IMR-90 (cell line): ENCODE measurements around the gene PPP6R3. TPM values are rescaled to one million over a fixed set of nuclear protein-coding genes. Genes with fewer than 3 reads are reported as not detected.

Source experiments
- ATAC-seq: fragments of 200-7000 bp; cut with Tn5 transposase; 2 replicates; pipeline ENCODE4 v1.9.1; 2020; ENCODE audit warnings: low read depth, mild to moderate bottlenecking, moderate library complexity
- BruUV-seq: library from RNA; stranded (reverse); fragments of 400-500 nt; replicated peaks from 2 replicates; lab custom pipeline; 2021; lab: Mats Ljungman, UMichigan
- CTCF ChIA-PET: fragments of 300-600 bp; formaldehyde crosslinking; extraction: SDS; loops from one replicate; lab custom pipeline; 2021; ENCODE audit warnings: antibody characterized with exemption; lab: Yijun Ruan, JAX
- POLR2A ChIA-PET: fragments of 300-600 bp; sonication (Branson Sonifier 250); formaldehyde crosslinking; loops from one replicate; lab custom pipeline; 2022; ENCODE audit warnings: antibody characterized with exemption; ENCODE audit not compliant: unreplicated experiment; lab: Charles Lee
- DNase-seq: peaks from one replicate; pipeline ENCODE4 v3.0.0; 2013
- H2AFZ ChIP-seq: replicated peaks from 2 replicates; pipeline ENCODE3; 2013; ENCODE audit warnings: low read length, mild to moderate bottlenecking; ENCODE audit not compliant: poor library complexity
- H2AK5ac ChIP-seq: 2 replicates; pipeline ENCODE4 v1.6.1; 2013; ENCODE audit warnings: low read depth, low read length, inconsistent platforms
- H2AK9ac ChIP-seq: replicated peaks from 2 replicates; pipeline ENCODE3; 2013; ENCODE audit warnings: mild to moderate bottlenecking, low read depth, low read length, moderate library complexity; ENCODE audit not compliant: poor library complexity
- H2BK120ac ChIP-seq: 2 replicates; pipeline ENCODE4 v1.6.1; 2013; ENCODE audit warnings: low read depth, low read length, inconsistent platforms
- H2BK15ac ChIP-seq: 3 replicates; pipeline ENCODE4 v1.6.1; 2013; ENCODE audit warnings: low read depth, low read length, inconsistent platforms
- H2BK20ac ChIP-seq: 2 replicates; pipeline ENCODE4 v1.6.1; 2013; ENCODE audit warnings: low read depth, mild to moderate bottlenecking, inconsistent platforms, low read length, moderate library complexity
- H2BK5ac ChIP-seq: 2 replicates; pipeline ENCODE4 v1.6.1; 2013; ENCODE audit warnings: mild to moderate bottlenecking, low read depth, low read length, inconsistent platforms; ENCODE audit not compliant: poor library complexity, severe bottlenecking
- H3K14ac ChIP-seq: replicated peaks from 2 replicates; pipeline ENCODE4 v1.6.1; 2013; ENCODE audit warnings: low read depth, low read length, inconsistent platforms
- H3K18ac ChIP-seq: 2 replicates; pipeline ENCODE4 v1.6.1; 2013; ENCODE audit warnings: low read depth, low read length, control low read depth
- H3K23ac ChIP-seq: 2 replicates; pipeline ENCODE4 v1.6.1; 2013; ENCODE audit warnings: low read depth, low read length, inconsistent platforms
- H3K27ac ChIP-seq: 2 replicates; pipeline ENCODE4 v1.5.1; 2013; ENCODE audit warnings: mild to moderate bottlenecking, control low read depth, low read length; ENCODE audit not compliant: insufficient read depth
- H3K27me3 ChIP-seq: 2 replicates; pipeline ENCODE4 v1.6.1; 2013; ENCODE audit warnings: low read length; ENCODE audit not compliant: control insufficient read depth, insufficient read depth
- H3K36me3 ChIP-seq: 2 replicates; pipeline ENCODE4 v1.6.1; 2013; ENCODE audit warnings: low read length, mixed read lengths; ENCODE audit not compliant: control insufficient read depth, insufficient read depth
- H3K4ac ChIP-seq: 2 replicates; pipeline ENCODE4 v1.6.1; 2013; ENCODE audit warnings: low read depth, low read length, inconsistent platforms
- H3K4me1 ChIP-seq: 2 replicates; pipeline ENCODE4 v1.6.1; 2013; ENCODE audit warnings: low read length, mixed read lengths; ENCODE audit not compliant: control insufficient read depth, insufficient read depth
- H3K4me2 ChIP-seq: 2 replicates; pipeline ENCODE4 v1.6.1; 2013; ENCODE audit warnings: low read depth, mild to moderate bottlenecking, control low read depth, low read length, moderate library complexity
- H3K4me3 ChIP-seq: 2 replicates; pipeline ENCODE4 v1.5.1; 2013; ENCODE audit warnings: low read depth, mild to moderate bottlenecking, control low read depth, low read length, moderate library complexity; ENCODE audit not compliant: insufficient read depth
- H3K56ac ChIP-seq: 2 replicates; pipeline ENCODE4 v1.6.1; 2013; ENCODE audit warnings: low read length, inconsistent platforms; ENCODE audit not compliant: insufficient read depth; ENCODE audit errors: extremely low read depth
- H3K79me1 ChIP-seq, 2 experiments: 2 replicates each; pipeline ENCODE4 v1.6.1; 2013; ENCODE audit warnings: low read length in 2 of 2, inconsistent platforms in 1 of 2, low read depth in 1 of 2
- H3K9ac ChIP-seq: 2 replicates; pipeline ENCODE4 v1.6.1; 2013; ENCODE audit warnings: low read depth, low read length, control low read depth
- H3K9me1 ChIP-seq: 2 replicates; pipeline ENCODE4 v1.6.1; 2013; ENCODE audit warnings: low read length, inconsistent platforms; ENCODE audit not compliant: insufficient read depth
- H3K9me3 ChIP-seq: 2 replicates; pipeline ENCODE4 v1.6.1; 2013; ENCODE audit warnings: low read length; ENCODE audit not compliant: control insufficient read depth, insufficient read depth
- H4K20me1 ChIP-seq: 2 replicates; pipeline ENCODE4 v1.6.1; 2013; ENCODE audit warnings: low read length, inconsistent platforms; ENCODE audit not compliant: insufficient read depth
- H4K5ac ChIP-seq: 2 replicates; pipeline ENCODE4 v1.6.1; 2013; ENCODE audit warnings: mild to moderate bottlenecking, low read depth, low read length, control low read depth
- H4K8ac ChIP-seq, 2 experiments: 2 replicates each; pipeline ENCODE4 v1.6.1; 2013; ENCODE audit warnings: low read depth in 2 of 2, low read length in 2 of 2, control low read depth in 1 of 2, inconsistent platforms in 1 of 2
- H4K91ac ChIP-seq: 2 replicates; pipeline ENCODE4 v1.6.1; 2013; ENCODE audit warnings: low read depth, low read length, inconsistent platforms; ENCODE audit not compliant: insufficient read depth
- FOS ChIP-seq: fragments of 150-350 bp; IDR thresholded peaks from 2 replicates; pipeline ENCODE4 v1.6.1; 2016; ENCODE audit warnings: low read depth, low read length
- NFE2L2 ChIP-seq: fragments of 150-350 bp; IDR thresholded peaks from 2 replicates; pipeline ENCODE4 v1.6.1; 2016; ENCODE audit warnings: low read depth, mild to moderate bottlenecking, low read length
- RAD21 ChIP-seq: IDR thresholded peaks from 2 replicates; pipeline ENCODE4 v1.6.1; 2012; ENCODE audit warnings: low read length, improper control_type of control experiment
- SMC3 ChIP-seq: fragments of 150-350 bp; IDR thresholded peaks from 2 replicates; pipeline ENCODE4 v1.6.1; 2016; ENCODE audit warnings: low read depth, mild to moderate bottlenecking, antibody characterized with exemption, low read length, moderate library complexity
- WGBS, 2 experiments: methylation state at CpG; one replicate each; pipeline versions ENCODE4 v1.1.5 to v1.1.7; 2013; ENCODE audit warnings: missing lambda C conversion rate in 2 of 2; ENCODE audit not compliant: insufficient read length in 1 of 2; ENCODE audit errors: extremely low coverage in 2 of 2; 5-methylcytosine and 5-hydroxymethylcytosine counted together
- dilution Hi-C: fragments of 300-500 bp; cut with HindIII; formaldehyde crosslinking; loops from one replicate; pipeline ENCODE4 v1.14.3; 2018; ENCODE audit warnings: low sequenced_read_pairs; ENCODE audit not compliant: unreplicated experiment
- in situ Hi-C: fragments of 300-500 bp; cut with MboI; formaldehyde crosslinking; loops from 3 replicates; pipeline ENCODE4 v1.14.3; 2019; ENCODE audit warnings: low sequenced_read_pairs, inconsistent platforms, mixed read lengths
- intact Hi-C: fragments of 100-400 bp; cut with micrococcal nuclease; formaldehyde crosslinking; loops from 2 replicates; pipeline ENCODE4 v1.10.0; 2022
- polyA plus RNA-seq, 3 experiments: library from polyadenylated mRNA; depleted of rRNA; stranded (reverse); fragments of >200 nt; gene quantifications; 2 replicates each; pipeline ENCODE4 v1.2.3, GENCODE V29; 2012; ENCODE audit warnings: low replicate concordance in 1 of 3
- total RNA-seq: library from RNA; depleted of rRNA; stranded (reverse); fragments of >200 nt; gene quantifications from 2 replicates; pipeline ENCODE4 v1.2.3, GENCODE V29; 2012

The PPP6R3 gene
- total and polyA plus RNA-seq, 2 of the 4 experiments (the other 2 are of a cell fraction): 29.0 to 123 TPM

DNA sequence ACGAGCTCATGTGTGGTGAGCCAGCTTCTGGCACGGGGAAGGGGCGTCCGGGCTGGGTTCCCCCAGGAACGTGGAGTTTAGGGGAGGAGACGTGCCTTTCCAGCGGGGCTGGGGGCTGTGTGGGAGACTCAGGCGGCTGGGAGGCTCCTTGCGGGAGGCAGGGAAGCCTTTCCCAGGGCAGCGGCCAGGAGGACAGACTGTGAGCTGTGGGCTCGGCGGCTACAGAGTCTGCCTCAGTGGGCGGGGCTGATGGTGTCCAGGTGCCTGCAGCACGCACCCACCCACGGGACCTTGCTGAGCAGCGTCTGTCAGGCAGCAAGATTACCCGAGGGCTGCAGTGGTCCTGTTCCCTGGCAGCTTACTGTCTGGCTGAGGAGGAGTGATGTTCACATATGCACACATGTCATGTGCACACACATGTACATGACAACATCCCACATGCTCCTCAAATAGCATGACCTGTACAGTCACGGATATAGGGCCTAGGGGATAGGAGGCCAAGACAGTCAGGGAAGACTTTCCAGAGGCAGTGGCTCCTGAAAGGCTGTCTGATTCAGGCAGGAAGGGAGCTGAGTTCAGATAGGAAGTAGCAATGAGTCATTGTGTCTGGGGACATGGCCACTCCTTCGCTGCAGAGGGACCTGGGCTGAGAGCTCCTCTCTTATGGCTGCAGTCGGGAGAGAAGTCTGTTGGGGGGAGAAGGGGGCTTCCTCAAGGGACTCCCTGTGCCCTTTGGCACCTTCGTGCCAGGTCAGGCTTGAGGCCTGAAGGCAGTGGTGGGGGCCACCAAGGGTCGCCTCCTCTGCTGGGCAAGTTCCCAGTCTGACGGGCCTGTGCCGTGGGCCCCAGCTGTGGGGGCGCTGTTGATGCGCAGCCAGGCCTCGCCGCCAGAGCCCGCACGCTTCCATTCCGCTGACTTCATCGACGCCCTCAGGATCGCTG lies 23.3 kb upstream of the PPP6R3 start:
- Histone ChIP-seq H2BK15ac (no peak overlapping the region; the same call in 2 of the 3 replicates), H3K4me3 (no peak overlapping the region), H4K91ac (peak overlapping the region; percentile 53), H3K9me1 (peaks cover 12% of the 10 kb centered on the region; the same call in 1 of the 2 replicates), H3K23ac (no peak overlapping the region), H4K5ac (peak overlapping the region; percentile 61; the same call in 1 of the 2 replicates), H3K79me1 (no peaks in the 10 kb centered on the region), H4K20me1 (0 out of 2 replicates have a peak, but pooled peaks cover 3% of the 10 kb centered on the region), H2BK20ac (no peak overlapping the region), H4K8ac (peak overlapping the region; percentile 28 to 99), H2BK5ac (peak overlapping the region; percentile 78), H2BK120ac (peak overlapping the region; percentile 3; the same call in 1 of the 2 replicates), H2AFZ (peak overlapping the region; percentile 82), H3K36me3 (peaks cover 39% of the 10 kb centered on the region), H2AK9ac (peak overlapping the region; percentile 66), H3K27me3 (no peaks in the 10 kb centered on the region), H3K4me1 (peaks cover 16% of the 10 kb centered on the region), H2AK5ac (peak overlapping the region; percentile 72; the same call in 1 of the 2 replicates), H3K14ac (peak overlapping the region; percentile 89), H3K4me2 (no peak overlapping the region), H3K9me3 (no peaks in the 10 kb centered on the region), H3K56ac (no peak overlapping the region), H3K18ac (no peak overlapping the region), H3K27ac (peak overlapping the region; percentile 2; the same call in 1 of the 2 replicates), H3K9ac (peak overlapping the region; percentile 25; the same call in 1 of the 2 replicates), H3K4ac (peak overlapping the region; percentile 75)
- no TSS peak for BruUV-seq
- dilution Hi-C loops (no loop called here), intact Hi-C loops (no loop called here), in situ Hi-C loops (no loop called here)
- ChIA-PET POLR2A (interaction anchor here (0.6 kb wide), 1 partner anchor 83 kb away, joined by 8 read pairs; no protein-coding TSS in a partner anchor), CTCF (no interaction called here)
- ATAC-seq (peak; percentile 87), DNase-seq (peak; percentile 72)
- 77% methylated on average over 10 of the region's 34 CpGs; no CpG with 5 or more reads in 1 of the 2 experiments for WGBS, 2 experiments
- TF ChIP-seq SMC3: no peak
- no peak for TF ChIP-seq NFE2L2
- TF ChIP-seq RAD21: no peak
- TF ChIP-seq FOS: peak; percentile 56
